ENCODE measurements around the gene TSPAN16.

TSPAN16 gene

DNA sequence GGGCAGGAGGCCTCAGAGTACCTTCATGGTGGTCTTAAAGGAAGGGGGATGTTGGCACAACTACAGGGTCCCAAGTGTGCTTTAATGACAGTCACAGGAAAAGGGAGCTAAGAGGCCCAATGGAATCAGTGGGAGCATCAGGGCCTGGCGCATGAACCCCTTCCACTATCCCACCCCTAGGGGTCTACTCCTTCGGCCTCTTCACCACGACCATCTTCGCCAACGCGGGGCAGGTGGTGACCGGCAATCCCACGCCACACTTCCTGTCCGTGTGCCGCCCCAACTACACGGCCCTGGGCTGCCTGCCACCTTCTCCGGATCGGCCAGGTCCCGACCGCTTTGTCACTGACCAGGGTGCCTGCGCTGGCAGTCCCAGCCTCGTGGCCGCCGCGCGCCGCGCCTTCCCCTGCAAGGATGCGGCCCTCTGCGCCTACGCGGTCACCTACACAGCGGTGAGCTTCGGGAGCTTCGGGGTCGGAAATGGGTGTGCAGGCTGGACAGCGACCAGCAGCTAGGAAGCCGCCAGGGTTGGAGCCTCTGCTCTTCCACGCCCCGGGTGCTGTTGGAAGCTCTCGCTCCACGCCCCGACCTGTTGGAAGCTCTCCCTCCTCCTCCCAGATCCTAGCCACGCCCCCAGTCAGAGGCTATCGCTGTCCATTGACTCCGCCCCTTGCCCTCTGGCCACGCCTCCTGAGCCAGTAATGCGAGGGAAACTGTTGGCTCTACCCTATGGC lies 65.2 kb downstream of the TSPAN16 start:
- DNase-seq (ENCODE audit: low read depth), result no peak
- in situ Hi-C loops (cut with HindIII; ENCODE audit: low sequenced_read_pairs), result no loop called here
- no peak overlapping the region for H3K4me3 ChIP-seq (ENCODE audit: low read depth, low read length)
- TF ChIP-seq, protein P1, sequence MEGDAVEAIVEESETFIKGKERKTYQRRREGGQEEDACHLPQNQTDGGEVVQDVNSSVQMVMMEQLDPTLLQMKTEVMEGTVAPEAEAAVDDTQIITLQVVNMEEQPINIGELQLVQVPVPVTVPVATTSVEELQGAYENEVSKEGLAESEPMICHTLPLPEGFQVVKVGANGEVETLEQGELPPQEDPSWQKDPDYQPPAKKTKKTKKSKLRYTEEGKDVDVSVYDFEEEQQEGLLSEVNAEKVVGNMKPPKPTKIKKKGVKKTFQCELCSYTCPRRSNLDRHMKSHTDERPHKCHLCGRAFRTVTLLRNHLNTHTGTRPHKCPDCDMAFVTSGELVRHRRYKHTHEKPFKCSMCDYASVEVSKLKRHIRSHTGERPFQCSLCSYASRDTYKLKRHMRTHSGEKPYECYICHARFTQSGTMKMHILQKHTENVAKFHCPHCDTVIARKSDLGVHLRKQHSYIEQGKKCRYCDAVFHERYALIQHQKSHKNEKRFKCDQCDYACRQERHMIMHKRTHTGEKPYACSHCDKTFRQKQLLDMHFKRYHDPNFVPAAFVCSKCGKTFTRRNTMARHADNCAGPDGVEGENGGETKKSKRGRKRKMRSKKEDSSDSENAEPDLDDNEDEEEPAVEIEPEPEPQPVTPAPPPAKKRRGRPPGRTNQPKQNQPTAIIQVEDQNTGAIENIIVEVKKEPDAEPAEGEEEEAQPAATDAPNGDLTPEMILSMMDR (IDR thresholded peaks at IDR 0.05; ENCODE audit: low read depth, low read length, missing control alignments), result no peak

DNA sequence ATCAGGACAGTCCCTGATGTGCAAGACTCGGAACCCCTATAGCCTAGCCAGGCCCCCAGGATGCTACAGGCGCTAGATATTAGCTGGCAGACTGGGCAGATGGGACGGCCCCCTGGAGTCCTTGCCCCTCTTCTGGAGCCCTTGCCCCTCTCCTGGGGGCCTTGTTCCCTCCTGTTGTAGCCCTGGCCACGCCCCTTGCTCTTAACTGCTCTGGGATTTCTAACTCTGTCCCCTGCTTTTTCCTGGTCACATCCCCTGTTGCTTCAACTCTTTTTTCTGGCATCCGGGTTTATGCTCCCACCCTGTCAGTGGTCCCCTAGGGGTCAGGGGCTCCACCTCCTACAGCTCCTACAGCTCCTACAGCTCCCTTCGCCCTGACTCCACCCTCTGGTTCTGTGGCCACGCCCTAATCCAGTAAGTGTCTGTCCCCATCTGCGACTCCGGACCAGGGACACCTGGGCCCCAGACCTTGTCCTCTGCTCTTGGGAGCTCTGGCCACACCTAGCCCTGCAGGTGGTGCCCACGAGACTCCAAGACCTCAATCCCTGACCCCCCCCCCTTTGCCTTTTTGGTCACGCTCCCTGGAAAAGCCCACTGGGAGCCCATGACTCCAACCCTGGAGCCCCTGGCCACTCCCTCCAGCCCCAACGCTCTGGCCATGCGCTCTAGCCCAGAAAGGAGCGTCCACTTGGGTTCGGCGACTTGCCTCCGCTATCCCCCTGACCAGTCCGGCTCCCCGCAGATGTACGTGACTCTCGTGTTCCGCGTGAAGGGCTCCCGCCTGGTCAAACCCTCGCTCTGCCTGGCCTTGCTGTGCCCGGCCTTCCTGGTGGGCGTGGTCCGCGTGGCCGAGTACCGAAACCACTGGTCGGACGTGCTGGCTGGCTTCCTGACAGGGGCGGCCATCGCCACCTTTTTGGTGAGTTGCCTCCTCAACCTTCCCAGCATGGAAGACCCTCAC lies 66.1 kb downstream of the TSPAN16 start:
- no peak for DNase-seq (ENCODE audit: low read depth)
- H3K4me3 ChIP-seq (ENCODE audit: low read depth, low read length), result no peak overlapping the region
- in situ Hi-C loops (cut with HindIII; ENCODE audit: low sequenced_read_pairs), result no loop called here
- TF ChIP-seq, protein P1 (IDR thresholded peaks at IDR 0.05; ENCODE audit: low read depth, low read length, missing control alignments), result no peak

GRCh38 chr19:11363881-11364280 lies 67.9 kb downstream of the TSPAN16 start:
- TF ChIP-seq, protein P1 (IDR thresholded peaks at IDR 0.05; ENCODE audit: low read depth, low read length, missing control alignments), result no peak
- in situ Hi-C loops (cut with HindIII; ENCODE audit: low sequenced_read_pairs), result no loop called here

DNA sequence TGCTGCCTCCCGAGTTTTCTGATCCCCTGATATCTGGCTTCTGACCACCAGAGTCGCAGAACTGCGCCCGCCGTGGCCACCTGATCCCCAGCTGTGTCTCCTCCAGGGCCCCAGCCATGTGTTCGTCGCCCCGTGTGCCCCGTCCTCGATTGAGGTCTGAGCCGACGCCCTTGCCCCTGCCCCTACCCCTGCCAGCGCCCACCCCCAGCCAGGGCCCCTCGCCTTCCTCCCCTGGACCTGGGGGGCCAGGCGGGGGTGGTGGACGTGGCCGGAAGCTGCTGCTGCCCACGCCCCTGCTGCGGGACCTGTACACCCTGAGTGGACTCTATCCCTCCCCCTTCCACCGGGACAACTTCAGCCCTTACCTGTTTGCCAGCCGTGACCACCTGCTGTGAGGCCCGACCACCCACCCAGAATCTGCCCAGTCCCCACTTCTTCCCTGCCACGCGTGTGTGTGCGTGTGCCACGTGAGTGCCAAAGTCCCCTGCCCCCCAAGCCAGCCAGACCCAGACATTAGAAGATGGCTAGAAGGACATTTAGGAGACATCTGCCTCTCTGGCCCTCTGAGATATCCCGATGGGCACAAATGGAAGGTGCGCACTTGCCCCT lies 68.4 kb downstream of the TSPAN16 start:
- DNase-seq (ENCODE audit: low read depth), result no peak
- H3K4me3 ChIP-seq (ENCODE audit: low read depth, low read length), result no peak overlapping the region
- in situ Hi-C loops (cut with HindIII; ENCODE audit: low sequenced_read_pairs), result no loop called here
- TF ChIP-seq, protein P1 (IDR thresholded peaks at IDR 0.05; ENCODE audit: low read depth, low read length, missing control alignments), result no peak

More at GRCh38 chr19:11363881-11364280, 67.9 kb downstream of the TSPAN16 start:
- H3K4me3 ChIP-seq (ENCODE audit: low read depth, low read length), result no peak overlapping the region
- no peak for DNase-seq (ENCODE audit: low read depth)

DNA sequence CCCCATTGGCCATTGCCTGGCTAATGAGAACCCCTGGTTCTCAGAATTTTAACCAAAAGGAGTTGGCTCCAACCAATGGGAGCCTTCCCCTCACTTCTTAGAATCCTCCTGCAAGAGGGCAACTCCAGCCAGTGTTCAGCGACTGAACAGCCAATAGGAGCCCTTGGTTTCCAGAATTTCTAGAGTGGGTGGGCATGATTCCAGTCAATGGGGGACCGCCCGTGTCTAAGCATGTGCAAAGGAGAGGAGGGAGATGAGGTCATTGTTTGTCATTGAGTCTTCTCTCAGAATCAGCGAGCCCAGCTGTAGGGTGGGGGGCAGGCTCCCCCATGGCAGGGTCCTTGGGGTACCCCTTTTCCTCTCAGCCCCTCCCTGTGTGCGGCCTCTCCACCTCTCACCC lies 69.0 kb downstream of the TSPAN16 start:
- H3K4me3 ChIP-seq (ENCODE audit: low read depth, low read length), result no peak overlapping the region
- in situ Hi-C loops (cut with HindIII; ENCODE audit: low sequenced_read_pairs), result no loop called here
- no peak for DNase-seq (ENCODE audit: low read depth)
- TF ChIP-seq, protein P1 (IDR thresholded peaks at IDR 0.05; ENCODE audit: low read depth, low read length, missing control alignments), result no peak

Data from astrocyte of the cerebellum (primary cell).